GM19099 (cell line): Measurements from ENCODE around the gene NOXA1.

Experiments
- POLR2A ChIP-seq: IDR thresholded peaks from 3 replicates; pipeline ENCODE4 v1.6.1; 2011; ENCODE audit warnings: low read depth; ENCODE audit not compliant: insufficient read length; ENCODE audit errors: extremely low read depth

The NOXA1 gene

DNA sequence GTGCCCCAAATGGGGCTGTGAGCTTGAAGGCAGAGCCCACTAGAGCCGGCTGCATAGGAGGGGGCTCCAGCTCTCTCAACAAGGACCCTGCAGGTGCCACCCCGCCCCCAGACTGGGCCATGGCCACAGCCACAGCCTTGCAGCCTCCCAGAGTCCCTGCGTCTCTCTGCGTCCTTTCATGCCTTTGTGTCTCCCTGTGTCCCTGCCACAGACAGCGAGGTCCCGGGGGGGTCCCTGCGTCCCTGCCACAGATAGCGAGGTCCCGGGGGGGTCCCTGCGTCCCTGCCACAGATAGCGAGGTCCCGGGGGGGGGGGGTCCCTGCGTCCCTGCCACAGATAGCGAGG is 6.3 kb downstream of the NOXA1 start:
- TF ChIP-seq POLR2A = no peak

DNA sequence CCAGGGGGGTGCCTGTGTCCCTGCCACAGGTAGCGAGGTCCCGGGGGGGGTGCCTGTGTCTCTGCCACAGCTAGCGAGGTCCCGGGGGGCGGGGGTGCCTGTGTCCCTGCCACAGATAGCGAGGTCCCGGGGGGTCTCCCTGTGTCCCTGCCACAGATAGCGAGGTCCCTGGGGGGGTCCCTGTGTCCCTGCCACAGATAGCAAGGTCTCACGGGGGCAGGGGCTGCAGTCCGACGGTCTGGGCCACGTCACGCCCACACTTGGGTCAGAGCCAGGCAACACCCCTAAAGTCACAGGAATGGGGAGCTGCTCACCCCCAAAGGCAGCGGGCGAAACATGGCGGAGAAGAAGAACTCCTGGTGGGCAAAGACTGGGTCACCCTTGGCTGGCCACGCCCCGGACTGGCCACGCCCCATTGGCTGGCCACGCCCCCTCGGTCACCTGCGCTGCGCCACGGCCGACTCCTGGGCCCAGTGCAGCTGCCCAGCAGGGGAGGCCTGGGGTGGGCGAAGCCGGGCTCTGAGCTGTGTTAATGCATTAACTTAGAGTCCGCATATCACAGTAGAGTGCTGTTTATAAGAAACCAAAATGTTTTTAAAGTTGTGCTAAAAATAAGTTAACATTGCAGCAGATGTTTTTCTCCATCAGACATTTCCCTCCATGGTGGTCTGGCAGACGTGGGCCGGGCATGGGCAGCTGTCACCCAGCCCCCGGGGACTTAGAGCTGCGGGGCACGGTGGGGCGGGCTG is 7.0 kb downstream of the NOXA1 start:
- no peak for TF ChIP-seq POLR2A

DNA sequence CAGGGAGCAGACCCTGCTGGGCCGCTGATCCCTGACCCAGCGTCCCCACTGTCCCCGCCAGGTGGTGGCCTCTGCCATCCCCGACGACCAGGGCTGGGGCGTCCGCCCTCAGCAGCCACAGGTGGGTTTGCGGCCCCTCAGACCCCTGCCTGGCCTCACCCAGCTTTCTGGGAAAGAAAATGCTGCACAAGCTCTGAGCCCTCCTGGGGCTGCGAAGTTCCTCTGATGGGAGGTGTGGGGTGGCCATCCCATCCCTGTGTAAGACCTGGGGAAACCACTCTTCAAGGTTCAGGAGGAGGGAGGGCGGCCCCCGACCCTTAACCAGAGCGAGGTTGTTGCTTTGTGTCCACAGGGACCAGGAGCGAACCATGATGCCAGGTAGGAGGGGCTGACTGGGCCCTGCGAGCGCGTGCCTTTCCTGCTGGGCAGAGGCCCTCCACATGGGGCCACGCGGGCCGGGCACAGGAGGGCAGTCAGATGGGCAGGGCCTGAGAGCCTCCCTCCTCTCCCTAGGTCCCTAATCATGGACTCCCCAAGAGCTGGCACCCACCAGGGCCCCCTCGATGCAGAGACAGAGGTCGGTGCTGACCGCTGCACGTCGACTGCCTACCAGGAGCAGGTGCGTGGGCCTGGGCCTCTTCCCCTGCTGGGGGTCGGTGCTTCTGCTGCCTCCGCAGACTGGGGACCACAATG is 7.7 kb downstream of the NOXA1 start:
- TF ChIP-seq POLR2A = no peak

DNA sequence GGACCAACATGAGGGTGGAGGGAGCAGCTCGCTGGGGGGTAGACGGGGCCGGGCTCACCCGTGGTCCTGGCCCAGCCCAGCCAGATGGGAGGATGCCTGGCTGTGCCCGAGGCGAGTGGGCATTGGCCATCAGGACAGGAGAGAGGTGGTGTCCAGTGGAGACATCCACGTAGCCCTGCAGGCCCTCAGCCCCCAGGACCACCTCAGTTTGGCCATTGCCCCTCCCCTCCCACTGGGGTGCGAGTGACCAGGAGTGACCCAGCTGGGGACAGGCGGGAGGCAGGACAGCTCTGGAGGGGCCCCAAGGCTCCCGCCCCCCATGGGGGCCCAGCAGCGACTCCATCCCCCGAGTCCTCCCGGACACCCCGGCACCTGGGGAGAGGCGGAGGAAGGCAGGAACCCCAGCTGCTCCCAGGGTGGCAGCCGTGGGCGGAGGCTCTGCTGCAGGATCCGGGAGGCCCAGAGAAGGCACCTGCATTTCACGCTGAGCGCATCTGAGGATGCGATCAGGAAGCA is 8.3 kb downstream of the NOXA1 start:
- no peak for TF ChIP-seq POLR2A

DNA sequence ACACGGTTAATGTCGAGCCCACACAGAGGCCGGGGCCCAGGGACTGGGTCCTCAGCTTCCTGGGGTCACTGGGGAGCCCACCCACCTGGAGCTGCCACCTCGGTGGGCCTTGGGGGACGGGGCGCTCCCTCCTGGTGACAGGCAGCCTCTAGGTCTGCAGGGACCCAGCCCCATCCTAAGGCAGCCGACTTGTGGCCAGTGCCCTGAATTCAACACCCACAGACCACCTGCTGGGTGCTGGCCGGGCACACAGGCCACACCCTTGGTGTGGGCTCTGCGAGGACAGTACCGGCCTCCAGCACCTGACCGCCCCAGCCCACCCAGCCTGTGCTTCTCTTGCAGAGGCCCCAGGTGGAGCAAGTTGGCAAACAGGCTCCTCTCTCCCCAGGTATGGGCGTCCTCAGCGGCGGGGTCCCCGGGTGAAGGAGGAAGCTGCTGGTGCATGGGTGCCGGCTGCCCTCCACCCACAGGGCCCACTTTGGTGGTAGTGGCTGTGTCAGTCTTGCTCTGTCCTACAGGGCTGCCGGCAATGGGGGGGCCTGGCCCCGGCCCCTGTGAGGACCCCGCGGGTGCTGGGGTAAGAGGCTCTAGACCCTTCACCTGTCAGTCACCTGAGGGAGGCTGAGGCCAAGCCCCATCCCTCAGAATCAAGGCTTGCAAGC is 9.6 kb downstream of the NOXA1 start:
- no peak for TF ChIP-seq POLR2A

GRCh38 chr9:137433349-137433915 is 10.2 kb downstream of the NOXA1 start:
- TF ChIP-seq POLR2A = no peak

DNA sequence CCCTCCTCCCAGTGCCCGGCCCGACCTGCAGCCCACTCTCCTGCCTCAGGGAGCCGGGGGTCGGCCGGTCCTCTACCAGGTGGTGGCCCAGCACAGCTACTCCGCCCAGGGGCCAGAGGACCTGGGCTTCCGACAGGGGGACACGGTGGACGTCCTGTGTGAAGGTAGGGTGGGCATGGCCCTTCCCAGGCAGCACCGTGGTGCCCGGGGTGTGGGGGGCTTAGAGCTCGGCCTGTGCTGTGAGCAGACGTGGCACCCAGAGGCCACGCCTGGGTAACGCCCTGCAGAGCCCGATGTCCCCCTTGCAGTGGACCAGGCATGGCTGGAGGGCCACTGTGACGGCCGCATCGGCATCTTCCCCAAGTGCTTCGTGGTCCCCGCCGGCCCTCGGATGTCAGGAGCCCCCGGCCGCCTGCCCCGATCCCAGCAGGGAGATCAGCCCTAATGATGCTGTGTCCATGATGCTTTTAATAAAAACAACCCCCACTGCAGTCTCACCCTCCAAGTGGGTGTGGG is 10.8 kb downstream of the NOXA1 start:
- no peak for TF ChIP-seq POLR2A

DNA sequence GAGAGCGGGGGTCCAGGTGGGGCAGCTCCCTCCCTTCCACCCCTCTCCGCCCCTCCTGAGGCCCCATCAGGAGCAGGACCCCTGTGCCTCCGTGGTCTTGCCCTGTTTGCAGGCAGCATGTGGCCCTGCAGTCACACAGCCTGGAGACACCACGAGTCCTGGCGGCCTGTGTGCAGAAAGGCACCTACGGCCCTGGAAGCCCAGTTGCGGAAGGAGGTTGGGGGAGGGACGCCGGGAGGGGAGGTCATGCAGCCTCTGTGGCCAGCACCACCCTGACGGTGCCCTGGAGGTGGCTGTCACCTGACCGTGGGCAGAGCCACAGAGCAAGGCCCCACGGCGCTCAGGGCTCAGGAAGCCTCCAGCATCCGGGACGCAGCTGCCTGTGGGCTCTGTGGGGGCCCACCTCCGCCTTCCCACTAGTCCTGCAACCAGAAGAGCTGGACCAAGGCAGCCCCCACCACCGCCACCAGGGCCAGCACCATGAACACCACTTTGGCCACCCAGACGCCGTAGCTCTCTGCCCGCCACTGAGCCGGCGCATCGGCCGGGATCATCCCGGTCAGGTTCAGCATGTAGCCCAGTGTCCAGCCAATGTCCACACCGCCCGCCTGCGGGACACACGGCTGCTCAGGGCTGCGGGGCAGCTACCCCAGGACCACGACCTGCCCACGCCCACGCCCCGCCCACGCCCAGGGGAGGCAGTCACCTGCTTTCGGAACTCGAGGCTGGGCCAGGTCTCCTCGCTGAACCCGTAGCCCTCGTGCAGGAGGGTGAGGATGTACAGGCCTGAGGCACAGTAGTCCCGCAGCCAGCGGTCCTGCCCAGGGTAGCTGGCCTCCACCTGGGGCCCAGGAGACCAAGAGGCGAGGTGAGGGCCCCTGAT is 11.5 kb downstream of the NOXA1 start:
- TF ChIP-seq POLR2A = no peak

DNA sequence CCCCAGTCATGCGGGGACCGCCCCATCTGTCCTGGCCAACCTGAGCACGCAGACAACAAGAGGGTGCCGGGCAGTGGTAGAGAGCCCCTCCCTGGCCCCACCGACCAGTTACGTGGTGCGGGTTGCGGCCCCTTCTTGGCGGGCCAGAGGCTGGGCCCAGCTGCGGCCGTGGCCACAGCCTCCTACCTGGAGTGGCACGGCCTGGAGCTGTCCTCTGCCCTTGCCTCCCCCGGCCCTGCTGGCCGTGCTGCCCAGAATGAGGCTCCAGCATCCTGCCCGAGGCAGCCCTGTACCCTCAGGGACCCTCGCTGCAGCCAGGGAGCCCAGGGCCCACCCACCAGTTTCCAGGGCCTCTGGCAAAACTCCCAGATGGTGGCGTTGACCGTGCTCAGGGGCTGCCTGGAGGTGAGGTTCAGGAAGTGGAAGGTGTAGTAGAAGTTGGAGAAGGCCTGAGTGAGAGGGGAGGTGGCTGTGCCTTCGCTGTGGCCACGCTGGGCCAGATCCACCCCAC is 12.2 kb downstream of the NOXA1 start:
- TF ChIP-seq POLR2A = no peak

- no peak for TF ChIP-seq POLR2A
These were observed 13.0 kb downstream of the NOXA1 start for GRCh38 chr9:137435980-137436760.

DNA sequence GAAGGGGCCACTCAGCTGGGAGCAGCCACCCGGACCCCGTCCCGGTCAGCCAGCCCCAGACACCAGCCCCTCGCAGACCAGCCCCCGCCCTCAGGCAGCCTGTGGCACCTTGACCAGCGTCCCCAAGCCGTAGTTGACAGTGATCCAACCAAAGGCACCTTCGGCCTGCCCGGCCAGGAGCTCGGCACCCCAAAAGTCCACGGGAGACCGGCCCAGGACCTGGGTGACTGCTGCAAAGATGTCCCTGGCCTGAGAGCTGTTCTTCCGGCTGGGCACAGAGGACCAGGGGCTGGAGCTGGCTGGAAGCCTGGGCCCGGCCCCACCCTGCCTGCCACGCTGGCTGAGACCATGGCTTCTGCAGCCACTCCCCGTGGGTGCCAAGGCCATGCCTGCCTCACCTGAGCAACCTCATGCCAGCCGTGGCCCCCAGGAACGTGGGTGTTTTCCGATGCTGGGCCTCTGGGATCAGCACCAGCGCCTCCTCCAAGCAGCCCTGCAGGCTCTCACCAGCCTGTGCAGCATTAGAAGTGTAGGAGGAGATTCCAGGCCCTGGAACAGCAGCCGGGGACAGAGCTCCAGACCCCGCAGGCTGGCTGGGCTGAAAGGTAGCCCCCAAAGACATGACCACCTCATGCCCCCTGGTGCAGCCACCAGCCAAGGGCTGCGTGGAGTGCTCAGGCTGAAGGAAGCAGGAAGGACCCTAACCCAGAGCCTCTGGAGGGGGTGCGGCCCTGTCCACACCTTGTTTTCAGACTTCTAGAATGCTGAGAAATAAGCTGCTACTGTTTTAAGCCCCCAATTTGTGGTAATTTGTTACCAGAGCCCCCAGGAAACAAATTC is 13.8 kb downstream of the NOXA1 start:
- no peak for TF ChIP-seq POLR2A

DNA sequence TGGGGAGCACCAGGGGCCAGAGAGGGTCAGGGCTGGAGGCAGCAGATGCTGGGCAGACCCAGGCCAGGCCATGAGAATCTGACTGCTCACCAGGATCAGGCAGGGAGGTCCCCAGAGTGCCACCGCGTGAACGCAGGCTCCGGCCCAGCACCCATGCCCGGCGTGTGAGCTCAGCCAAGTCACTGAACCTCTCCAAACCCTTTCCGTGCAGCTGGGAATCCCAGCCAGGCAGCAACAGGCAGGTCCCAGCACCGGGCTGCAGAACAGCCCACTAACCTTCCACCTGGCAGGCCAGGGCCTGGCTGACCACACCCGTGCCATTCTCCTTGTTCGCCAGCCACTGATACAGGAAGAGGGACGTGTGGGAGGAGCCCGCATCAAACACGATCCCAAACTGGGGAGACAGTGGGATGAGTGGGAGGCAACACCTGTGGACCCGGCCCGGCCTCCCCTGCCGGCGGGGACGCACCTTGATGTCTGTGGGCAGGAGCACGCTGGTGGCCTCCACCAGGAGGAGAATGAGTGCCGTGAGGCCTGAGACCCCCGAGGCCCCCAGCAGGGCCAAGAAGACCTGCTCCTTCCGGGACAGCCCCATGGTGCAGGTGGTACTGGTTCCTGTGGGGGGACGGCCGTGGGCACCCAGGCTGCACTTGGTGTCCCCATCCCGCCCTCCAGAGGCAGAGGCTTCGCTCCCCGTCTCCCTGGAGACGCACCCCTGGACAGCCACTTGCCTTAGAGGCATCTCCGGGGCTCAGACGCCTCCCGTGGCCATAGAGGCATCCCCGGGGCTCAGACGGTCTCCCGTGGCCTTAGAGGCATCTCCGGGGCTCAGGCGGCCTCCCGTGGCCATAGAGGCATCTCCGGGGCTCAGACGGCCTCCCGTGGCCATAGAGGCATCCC is 14.7 kb downstream of the NOXA1 start:
- no peak for TF ChIP-seq POLR2A

- TF ChIP-seq POLR2A = no peak
These were observed 15.5 kb downstream of the NOXA1 start for GRCh38 chr9:137438591-137439157.
